GM23248 (cell line): ENCODE results near the gene ONECUT3. TPM values are rescaled to one million over a fixed set of nuclear protein-coding genes. Genes with fewer than 3 reads are reported as not detected.

ENCODE experiments used
- DNase-seq: peaks from one replicate; pipeline ENCODE4 v3.0.0-alpha.2; 2015
- H2AFZ ChIP-seq: fragments of 200-600 bp; sonication (generic); 2 replicates; pipeline ENCODE4 v1.6.1; 2016; ENCODE audit warnings: antibody characterized with exemption
- H3F3A ChIP-seq: fragments of 200-600 bp; sonication (generic); 2 replicates; pipeline ENCODE4 v1.6.1; 2016; ENCODE audit warnings: mild to moderate bottlenecking, antibody characterized with exemption, mixed run types; ENCODE audit not compliant: insufficient read depth
- H3K27ac ChIP-seq: fragments of 200-600 bp; sonication (generic); 2 replicates; pipeline ENCODE4 v1.5.1; 2016; ENCODE audit warnings: mild to moderate bottlenecking
- H3K27me3 ChIP-seq: fragments of 200-600 bp; sonication (generic); replicated peaks from 2 replicates; pipeline ENCODE4 v1.6.1; 2016; ENCODE audit warnings: mild to moderate bottlenecking; ENCODE audit not compliant: insufficient read depth
- H3K36me3 ChIP-seq: fragments of 200-600 bp; sonication (generic); 2 replicates; pipeline ENCODE4 v1.6.1; 2016; ENCODE audit warnings: low read depth, mild to moderate bottlenecking
- H3K4me1 ChIP-seq: fragments of 200-600 bp; sonication (generic); 2 replicates; pipeline ENCODE4 v1.6.1; 2016; ENCODE audit warnings: mild to moderate bottlenecking; ENCODE audit not compliant: insufficient read depth
- H3K4me2 ChIP-seq: fragments of 200-600 bp; sonication (generic); one replicate; pipeline ENCODE4 v1.6.1; 2016; ENCODE audit warnings: mild to moderate bottlenecking; ENCODE audit not compliant: unreplicated experiment
- H3K4me3 ChIP-seq: fragments of 200-600 bp; sonication (generic); 2 replicates; pipeline ENCODE4 v1.5.1; 2016; ENCODE audit warnings: mild to moderate bottlenecking
- H3K79me2 ChIP-seq: fragments of 200-600 bp; sonication (generic); 2 replicates; pipeline ENCODE4 v1.6.1; 2016; ENCODE audit warnings: mild to moderate bottlenecking; ENCODE audit not compliant: insufficient read depth
- H3K9ac ChIP-seq: fragments of 200-600 bp; sonication (generic); 2 replicates; pipeline ENCODE4 v1.6.1; 2016; ENCODE audit warnings: mild to moderate bottlenecking
- H3K9me2 ChIP-seq: fragments of 200-600 bp; sonication (generic); 2 replicates; pipeline ENCODE4 v1.6.1; 2016; ENCODE audit warnings: mixed run types, mild to moderate bottlenecking, moderate library complexity; ENCODE audit not compliant: insufficient read depth
- H3K9me3 ChIP-seq: fragments of 200-600 bp; sonication (generic); one replicate; pipeline ENCODE4 v1.6.1; 2017; ENCODE audit warnings: low read depth
- H4K20me1 ChIP-seq: fragments of 200-600 bp; sonication (generic); 2 replicates; pipeline ENCODE4 v1.6.0; 2016; ENCODE audit not compliant: insufficient read depth
- EZH2 ChIP-seq: fragments of 200-600 bp; sonication (generic); IDR thresholded peaks from 2 replicates; pipeline ENCODE4 v1.6.1; 2018; ENCODE audit warnings: antibody characterized with exemption, mild to moderate bottlenecking; ENCODE audit not compliant: insufficient read depth, poor library complexity, severe bottlenecking
- EZH2phosphoT487 ChIP-seq: fragments of 200-600 bp; sonication (generic); IDR thresholded peaks from 2 replicates; pipeline ENCODE4 v1.6.1; 2018; ENCODE audit warnings: antibody characterized with exemption, moderate library complexity, mild to moderate bottlenecking, low read depth; ENCODE audit not compliant: insufficient read depth
- WGBS, 2 experiments: methylation state at CpG; one replicate each; pipeline ENCODE4 v1.1.6; 2015 to 2017; ENCODE audit warnings: low lambda C conversion rate in 2 of 2, low coverage in 1 of 2; ENCODE audit errors: missing lambda C conversion rate in 2 of 2; 5-methylcytosine and 5-hydroxymethylcytosine counted together
- in situ Hi-C: fragments of 300-500 bp; cut with MboI; formaldehyde crosslinking; loops from 2 replicates; pipeline ENCODE4 v1.15.0; 2020
- polyA plus RNA-seq: library from polyadenylated mRNA; unstranded; fragments of >200 nt; fragmentation: Nextera tagmentation; extraction: Ambion mirVana; gene quantifications from 2 replicates; pipeline ENCODE4 v1.2.1, GENCODE V29; 2016
- total RNA-seq: library from RNA; depleted of rRNA; stranded (reverse); fragments of >200 nt; shearing (Covaris generic); gene quantifications from 2 replicates; pipeline ENCODE4 v1.2.3, GENCODE V29; 2014

ONECUT3 gene
- total and polyA plus RNA-seq, 2 experiments from 2014 or later: not detected

GRCh38 chr19:1799695-1800342, 46.5 kb downstream of the ONECUT3 start:
- H3K4me1 ChIP-seq: no peaks in the 10 kb centered on the region
- in situ Hi-C loops: no loop called here
- H4K20me1 ChIP-seq: no peaks in the 10 kb centered on the region
- no peaks in the 10 kb centered on the region for H3F3A ChIP-seq
- H3K9me2 ChIP-seq: no peaks in the 10 kb centered on the region
- no peak overlapping the region for H2AFZ ChIP-seq
- H3K9me3 ChIP-seq: no peaks in the 10 kb centered on the region
- no peak overlapping the region for H3K27ac ChIP-seq
- H3K9ac ChIP-seq: no peak overlapping the region
- TF ChIP-seq EZH2 (no peak), EZH2phosphoT487 (no peak)
- H3K27me3 ChIP-seq: no peaks in the 10 kb centered on the region
- no peaks in the 10 kb centered on the region for H3K79me2 ChIP-seq
- H3K36me3 ChIP-seq: no peaks in the 10 kb centered on the region
- H3K4me3 ChIP-seq: no peak overlapping the region
- DNase-seq: no peak
- H3K4me2 ChIP-seq: no peak overlapping the region
- WGBS, 2 experiments: 76 to 78% methylated on average over 36 of the region's 36 CpGs

GRCh38 chr19:1804858-1805257, 51.6 kb downstream of the ONECUT3 start:
- Histone ChIP-seq H3K4me2 (no peak overlapping the region), H2AFZ (no peak overlapping the region), H3K9me2 (no peaks in the 10 kb centered on the region), H3K4me3 (no peak overlapping the region), H3K9me3 (no peaks in the 10 kb centered on the region), H3K4me1 (no peaks in the 10 kb centered on the region), H3K79me2 (no peaks in the 10 kb centered on the region), H3K36me3 (no peaks in the 10 kb centered on the region), H4K20me1 (no peaks in the 10 kb centered on the region), H3F3A (no peaks in the 10 kb centered on the region), H3K9ac (no peak overlapping the region), H3K27me3 (no peaks in the 10 kb centered on the region), H3K27ac (no peak overlapping the region)
- DNase-seq: no peak
- 97 to 99% methylated on average over 6 of the region's 6 CpGs for WGBS, 2 experiments
- TF ChIP-seq EZH2phosphoT487: no peak
- TF ChIP-seq EZH2: no peak
- in situ Hi-C loops: no loop called here

- H3K4me2 ChIP-seq: no peak overlapping the region
- H3K27ac ChIP-seq: no peak overlapping the region
- no peak overlapping the region for H3K4me3 ChIP-seq
- H2AFZ ChIP-seq: no peak overlapping the region
- no peaks in the 10 kb centered on the region for H3K9me3 ChIP-seq
- H3K9me2 ChIP-seq: no peaks in the 10 kb centered on the region
- H3K36me3 ChIP-seq: no peaks in the 10 kb centered on the region
- WGBS, 2 experiments: 91 to 94% methylated on average over 22 to 24 of the region's 24 CpGs
- no peak for DNase-seq
- H3K79me2 ChIP-seq: no peaks in the 10 kb centered on the region
- in situ Hi-C loops: no loop called here
- TF ChIP-seq EZH2phosphoT487 (no peak), EZH2 (no peak)
- no peaks in the 10 kb centered on the region for H3K27me3 ChIP-seq
- H4K20me1 ChIP-seq: no peaks in the 10 kb centered on the region
- no peaks in the 10 kb centered on the region for H3F3A ChIP-seq
- H3K4me1 ChIP-seq: no peaks in the 10 kb centered on the region
- H3K9ac ChIP-seq: no peak overlapping the region
Measured at GRCh38 chr19:1805401-1806183, 52.3 kb downstream of the ONECUT3 start.

GRCh38 chr19:1806184-1807029, 53.1 kb downstream of the ONECUT3 start:
- no peaks in the 10 kb centered on the region for H3F3A ChIP-seq
- 86 to 93% methylated on average over 31 to 45 of the region's 45 CpGs for WGBS, 2 experiments
- TF ChIP-seq EZH2 (no peak), EZH2phosphoT487 (no peak)
- H3K4me2 ChIP-seq: no peak overlapping the region
- H3K27ac ChIP-seq: no peak overlapping the region
- H3K27me3 ChIP-seq: no peaks in the 10 kb centered on the region
- no peak overlapping the region for H3K9ac ChIP-seq
- no peaks in the 10 kb centered on the region for H3K9me3 ChIP-seq
- DNase-seq: no peak
- H3K4me1 ChIP-seq: peaks cover under 1% of the 10 kb centered on the region; the same call in 1 of the 2 replicates
- H3K36me3 ChIP-seq: no peaks in the 10 kb centered on the region
- in situ Hi-C loops: no loop called here
- no peak overlapping the region for H2AFZ ChIP-seq
- no peaks in the 10 kb centered on the region for H4K20me1 ChIP-seq
- H3K4me3 ChIP-seq: no peak overlapping the region
- no peaks in the 10 kb centered on the region for H3K9me2 ChIP-seq
- H3K79me2 ChIP-seq: no peaks in the 10 kb centered on the region
